HG03196 (cell line): Measurements from ENCODE around the gene PARP16.

Experiments used
- ATAC-seq: cut with Tn5 transposase; IDR thresholded peaks from one replicate; pipeline ENCODE4 v1.9.1; 2021; ENCODE audit not compliant: unreplicated experiment

Gene PARP16

DNA sequence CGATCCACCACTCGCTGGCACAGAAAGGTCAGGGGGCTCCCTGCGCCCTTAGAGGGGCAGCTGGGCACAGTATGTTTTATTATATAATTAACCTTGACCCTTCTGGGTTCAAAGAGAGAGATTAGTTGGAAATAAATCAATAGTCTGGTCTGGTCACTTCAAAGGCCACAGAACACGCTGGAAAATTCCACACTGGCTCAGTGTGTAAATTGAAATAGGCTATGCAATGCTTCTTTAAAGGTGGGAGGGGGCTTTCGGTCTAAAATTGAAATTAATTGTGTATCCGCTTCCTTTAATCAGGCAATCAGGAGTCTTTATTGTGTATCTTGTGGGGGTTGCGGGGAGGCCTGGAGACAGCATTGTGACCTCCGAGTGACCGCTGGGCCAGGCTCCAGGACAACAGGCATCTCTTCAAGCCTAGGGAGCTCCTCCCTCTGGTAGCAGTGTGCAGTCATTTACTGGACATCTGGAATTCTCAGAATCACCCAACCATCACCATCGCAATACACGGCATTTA is 25.8 kb upstream of the PARP16 start:
- ATAC-seq: no peak

DNA sequence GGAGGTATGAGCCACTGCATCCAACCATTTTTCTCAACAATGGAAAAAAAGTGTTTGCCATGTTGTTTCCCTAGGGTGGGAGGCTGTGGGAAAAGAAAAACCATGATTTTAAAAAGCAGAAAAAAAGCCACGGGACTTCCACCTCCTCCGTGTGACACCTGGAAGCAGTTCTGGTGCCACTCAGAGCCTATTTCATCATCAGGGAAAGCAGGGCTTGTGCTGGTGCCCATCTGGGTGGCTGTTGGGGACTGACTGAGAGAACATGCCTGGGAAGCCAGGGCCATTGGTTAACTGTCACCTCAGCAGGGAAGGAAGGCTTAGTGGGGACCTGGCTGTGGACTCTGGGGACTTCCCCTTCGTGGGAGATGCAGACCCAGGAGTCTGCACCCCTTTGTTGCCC is 25.1 kb upstream of the PARP16 start:
- no peak for ATAC-seq

DNA sequence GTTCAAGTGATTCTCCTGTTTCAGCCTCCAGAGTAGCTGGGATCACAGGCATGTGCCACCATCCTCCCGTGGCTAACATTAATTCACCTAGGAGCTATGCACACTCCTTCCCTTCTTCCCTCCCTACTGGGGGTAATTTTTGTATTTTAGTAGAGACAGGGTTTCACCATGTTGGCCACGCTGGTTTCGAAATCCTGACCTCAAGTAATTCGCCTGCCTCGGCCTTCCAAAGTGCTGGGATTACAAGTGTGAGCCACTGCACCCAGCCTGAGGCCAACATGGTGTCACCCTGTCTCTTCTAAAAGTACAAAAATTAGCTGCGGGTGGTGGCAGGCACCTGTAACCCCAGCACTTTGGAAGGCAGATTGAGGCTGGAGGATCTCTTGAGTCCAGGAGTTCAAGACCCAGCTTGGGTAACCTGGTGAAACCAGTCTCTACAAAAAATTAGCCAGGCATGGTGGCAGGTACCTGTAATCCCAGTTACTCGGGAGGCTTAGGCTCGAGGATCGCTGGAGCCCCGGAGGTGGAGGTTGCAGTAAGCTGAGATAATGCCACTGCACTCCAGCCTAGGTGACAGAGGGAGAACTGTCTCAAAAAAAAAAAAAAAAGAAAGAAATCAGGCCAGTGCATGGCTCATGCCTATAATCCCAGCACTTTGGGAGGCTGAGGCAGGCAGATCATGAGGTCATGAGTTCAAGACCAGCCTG is 23.9 kb upstream of the PARP16 start:
- ATAC-seq: no peak

DNA sequence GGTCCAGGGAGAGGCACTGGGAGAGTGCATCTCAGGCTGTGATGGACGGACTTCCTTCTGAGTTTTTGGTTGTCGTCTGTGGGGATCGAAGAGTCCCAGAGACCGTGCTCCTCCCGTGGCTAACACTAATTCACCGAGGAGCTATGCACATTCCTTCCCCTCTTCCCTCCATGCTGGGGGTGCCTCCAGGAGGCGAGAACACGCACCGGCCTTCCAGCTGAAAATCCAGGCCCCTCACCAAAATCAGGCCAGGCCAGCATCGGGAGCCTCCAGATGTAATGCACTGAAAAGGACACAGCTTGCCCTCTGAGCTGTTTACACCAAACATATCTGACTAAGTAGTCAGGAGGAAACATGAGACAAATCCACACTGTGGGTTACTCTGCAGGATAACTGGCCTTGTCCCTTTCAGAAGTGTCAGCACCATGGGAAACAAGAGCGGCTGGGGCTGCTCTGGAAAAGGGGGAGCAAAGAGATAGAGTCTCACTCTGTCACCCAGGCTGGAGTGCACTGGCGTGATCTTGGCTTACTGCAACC is 23.3 kb upstream of the PARP16 start:
- no peak for ATAC-seq

DNA sequence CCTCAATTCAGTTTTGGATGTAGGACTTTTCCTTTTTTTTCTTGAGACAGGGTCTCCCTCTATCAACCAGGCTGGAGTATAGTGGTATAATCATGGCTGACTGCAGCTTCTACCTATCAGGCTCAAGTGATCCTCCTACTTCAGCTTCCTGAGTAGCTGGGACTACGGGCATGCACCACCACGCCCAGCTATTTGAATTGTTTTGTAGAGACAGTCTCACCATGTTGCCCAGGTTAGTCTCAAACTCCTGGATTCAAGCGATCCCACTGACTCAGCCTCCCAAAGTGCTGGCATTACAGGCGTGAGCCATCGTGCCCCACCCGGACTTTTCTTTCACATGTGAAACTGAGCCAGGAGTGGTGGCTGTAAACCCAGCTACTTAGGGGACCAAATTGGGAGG is 21.3 kb upstream of the PARP16 start:
- no peak for ATAC-seq

DNA sequence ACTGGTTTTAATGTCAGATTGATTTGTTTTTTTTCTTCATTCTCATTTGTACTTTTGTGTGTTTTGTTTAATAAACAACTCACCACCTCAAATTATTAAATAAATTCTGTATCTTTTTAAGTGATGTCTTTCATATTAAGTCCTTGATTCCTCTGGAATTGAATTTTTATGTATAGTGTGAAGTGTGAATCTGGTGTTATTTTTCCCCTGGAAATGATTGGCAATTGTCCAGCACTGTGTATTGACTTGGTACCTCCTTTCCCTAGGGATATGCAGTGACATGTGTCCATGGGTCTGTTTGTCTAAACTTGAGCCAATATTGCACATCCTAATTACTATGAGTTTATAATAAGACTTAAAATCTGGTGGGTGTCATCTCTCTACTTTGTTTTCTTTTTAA is 19.9 kb upstream of the PARP16 start:
- ATAC-seq: no peak

DNA sequence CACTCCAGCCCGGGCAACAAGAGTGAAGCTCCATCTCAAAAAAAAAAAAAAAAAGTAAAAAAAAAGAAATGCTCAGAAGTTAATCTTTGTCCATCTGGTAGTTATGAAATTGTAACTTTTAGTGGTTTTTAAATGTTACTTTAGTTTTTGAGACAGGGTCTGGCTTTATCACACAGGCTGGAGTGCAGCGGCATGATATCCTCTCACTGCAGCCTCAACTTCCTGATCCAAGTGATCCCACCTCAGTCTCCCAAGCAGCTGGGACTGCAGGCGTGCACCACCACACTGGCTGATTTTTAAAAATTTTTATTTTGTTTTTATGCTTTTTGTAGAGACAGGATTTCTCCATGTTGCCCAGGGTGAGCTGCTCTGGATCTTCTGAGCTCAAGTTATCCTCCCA is 19.1 kb upstream of the PARP16 start:
- ATAC-seq: no peak

DNA sequence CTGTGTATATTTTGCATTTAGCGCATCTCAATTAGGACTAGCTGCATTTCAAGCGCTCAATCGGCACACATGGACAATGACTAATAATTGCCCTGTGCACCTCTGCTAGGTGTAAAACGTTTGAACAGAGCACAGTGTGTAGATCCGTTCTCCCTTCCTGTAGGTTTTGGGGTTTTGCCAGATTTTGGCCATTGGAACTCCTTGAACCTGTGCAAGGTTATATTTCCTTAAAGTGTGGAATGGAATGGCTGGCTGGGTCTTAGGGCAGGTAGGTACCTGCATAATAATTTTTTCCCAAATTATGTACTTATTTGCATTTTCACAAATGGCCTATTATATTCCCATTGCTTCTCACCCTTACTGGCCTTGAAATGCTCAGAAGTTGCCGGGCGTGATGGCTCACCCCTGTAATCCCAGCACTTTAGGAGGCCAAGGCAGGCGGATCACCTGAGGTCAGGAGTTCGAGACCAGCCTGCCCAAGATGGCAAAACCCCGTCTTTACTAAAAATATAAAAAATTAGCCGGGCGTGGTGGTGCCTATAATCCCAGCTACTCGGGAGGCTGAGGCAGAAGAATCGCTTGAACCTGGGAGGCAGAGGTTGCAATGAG is 18.6 kb upstream of the PARP16 start:
- ATAC-seq: peak; percentile 32

DNA sequence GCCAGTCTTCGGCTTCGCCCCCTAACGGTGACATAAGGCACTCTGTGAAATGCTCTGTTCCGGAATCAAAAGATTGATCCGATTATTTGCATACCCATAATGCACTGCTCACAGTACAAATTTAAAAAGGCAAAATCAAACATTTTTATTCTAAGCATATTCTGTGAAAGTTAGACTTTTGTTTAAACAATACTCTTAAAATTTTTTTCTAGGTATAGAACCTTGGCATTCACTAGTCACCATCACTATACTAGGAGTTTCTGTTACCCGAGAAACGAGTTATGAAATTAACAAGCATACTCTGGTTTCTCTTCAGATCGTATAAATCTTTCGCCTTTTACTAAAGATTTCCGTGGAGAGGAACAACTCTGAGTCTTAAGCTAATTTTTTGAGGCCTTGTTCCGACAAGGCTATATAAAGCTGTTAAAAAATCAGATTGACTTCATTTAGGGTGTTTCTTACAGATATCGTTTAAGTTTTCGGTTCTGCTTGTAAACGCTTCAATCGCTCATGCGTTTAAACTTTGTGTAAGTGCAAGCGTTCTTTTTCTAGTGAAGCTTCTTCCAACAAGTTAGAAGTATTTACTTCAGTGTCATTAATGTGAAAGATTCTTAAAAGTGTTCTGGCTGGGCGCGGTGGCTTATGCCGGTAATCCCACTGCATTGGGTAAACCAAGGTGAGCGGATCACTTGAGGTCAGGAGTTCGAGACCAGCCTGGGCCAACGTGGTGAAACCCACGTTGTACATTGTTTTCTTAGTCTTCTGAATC is 17.9 kb upstream of the PARP16 start, which contains the start of gene RNU5B-1:
Gene RNU5B-1, plus strand, starts transcription at position 297 of the 769 bp plus-strand sequence.
- peak; percentile 67 for ATAC-seq

DNA sequence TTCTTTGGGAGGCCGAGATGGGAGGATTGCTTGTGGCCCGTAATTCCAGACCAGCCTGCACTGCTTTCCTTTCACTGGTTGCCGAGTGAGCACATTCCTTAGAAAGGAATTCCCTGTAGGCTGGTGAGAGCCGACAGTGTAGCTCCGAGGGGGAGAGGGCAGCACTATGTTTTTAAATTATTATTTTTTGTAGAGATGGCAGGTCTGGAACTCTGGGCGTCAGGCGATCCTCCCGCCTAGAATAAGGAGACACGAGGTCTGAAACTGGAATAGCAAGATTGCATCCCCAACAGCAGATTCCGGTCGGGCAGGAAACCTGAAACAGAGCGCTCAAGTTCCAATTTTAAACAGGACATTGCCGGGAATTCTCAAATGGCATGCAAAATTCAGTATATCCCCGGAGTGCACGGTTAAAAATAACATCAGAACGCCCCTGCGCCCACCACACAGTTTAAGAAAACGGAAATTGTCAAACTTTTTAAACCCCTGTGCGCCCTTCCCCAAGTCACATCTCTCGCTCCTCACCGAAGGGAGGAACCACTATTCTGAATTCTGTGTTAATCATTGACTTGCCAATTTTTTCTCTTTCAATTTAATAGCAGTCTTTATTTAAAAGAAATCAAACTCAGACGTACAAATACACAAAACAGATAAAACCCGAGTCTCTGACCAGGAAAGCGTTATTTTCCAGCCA is 17.2 kb upstream of the PARP16 start:
- ATAC-seq: peak; percentile 6

DNA sequence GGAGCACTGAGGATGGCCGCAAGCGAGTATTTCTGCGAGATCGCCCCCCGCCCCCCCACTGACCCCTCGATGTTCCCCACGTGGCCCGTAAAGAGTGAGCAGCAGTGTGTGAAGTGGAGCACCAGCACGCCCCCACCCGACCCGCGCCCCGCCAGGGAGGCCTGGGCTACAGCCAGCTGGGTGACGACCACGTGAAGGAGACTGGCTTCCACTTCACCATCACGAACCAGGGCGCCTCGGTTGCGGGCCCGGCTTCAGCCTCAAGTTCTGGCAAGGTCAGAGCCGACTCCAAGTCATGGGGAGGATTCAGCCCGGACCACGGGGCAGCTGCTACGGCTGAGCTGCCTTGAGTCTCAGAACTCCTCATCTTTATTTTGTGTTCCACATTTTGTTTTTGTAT is 15.4 kb upstream of the PARP16 start:
- no peak for ATAC-seq

DNA sequence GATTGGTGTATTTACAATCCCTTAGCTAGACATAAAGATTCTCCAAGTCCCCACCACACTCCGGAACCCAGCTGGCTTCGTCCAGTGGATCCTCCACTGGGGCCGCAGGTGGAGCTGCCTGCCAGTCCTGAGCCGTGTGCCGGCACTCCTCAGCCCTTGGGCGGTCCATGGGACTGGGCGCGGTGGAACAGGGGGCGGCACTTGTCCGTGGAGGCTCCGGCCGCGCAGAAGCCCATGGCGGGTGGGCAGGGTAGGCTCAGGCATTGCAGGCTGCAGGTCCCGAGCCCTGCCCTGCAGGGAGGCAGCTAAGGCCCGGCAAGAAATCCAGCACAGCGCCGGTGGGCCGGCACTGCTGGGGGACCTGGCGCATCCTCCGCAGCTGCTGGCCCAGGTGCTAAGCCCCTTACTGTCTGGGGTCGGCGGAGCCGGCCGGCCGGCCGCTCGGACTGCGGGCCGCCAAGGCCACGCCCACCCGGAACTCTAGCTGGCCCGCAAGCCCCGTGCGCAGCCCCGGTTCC is 14.3 kb upstream of the PARP16 start:
- no peak for ATAC-seq

DNA sequence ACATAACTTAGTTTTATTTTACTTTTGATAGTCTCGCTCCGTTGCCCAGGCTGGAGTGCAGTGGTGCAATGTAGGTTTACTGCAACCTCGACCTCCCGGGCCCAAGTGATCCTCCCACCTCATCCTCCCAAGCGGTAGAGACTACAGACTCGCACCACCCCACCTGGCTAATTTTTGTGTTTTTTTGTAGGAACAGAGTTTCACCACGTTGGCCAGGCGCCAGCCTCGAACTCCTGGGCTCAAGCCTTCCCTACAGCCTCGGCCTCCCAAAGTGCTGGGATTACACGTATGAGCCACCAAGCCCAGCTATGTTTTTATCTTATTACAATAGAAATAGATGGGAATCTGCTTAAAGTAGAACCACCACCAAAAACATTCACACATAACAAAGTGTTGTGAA is 12.0 kb upstream of the PARP16 start:
- ATAC-seq: no peak

DNA sequence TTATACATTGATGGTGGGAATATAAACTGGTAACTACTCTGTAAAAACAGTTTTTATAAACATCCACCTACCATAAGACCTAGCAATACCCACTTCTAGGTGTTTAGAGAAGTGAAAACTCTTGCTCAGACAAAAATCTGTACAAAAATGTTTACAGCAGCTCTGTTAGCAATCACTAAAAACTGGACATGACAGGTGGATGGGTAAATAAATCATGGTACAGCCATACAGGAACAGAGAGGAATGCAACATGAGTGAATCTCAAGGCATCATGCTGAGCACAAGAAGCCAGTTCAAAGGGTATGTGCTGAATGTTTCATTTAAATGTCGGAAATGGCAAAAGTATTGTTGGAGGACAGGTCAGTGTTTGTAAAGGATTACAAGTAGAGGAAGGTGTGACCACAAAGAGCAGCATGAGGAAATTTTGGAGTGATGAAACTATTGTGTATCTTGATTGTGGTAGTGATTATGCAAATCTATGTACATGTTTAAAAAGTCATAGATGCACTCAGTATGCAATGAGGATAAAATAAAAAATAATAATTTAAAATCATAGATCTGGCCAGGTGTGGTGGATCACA is 6.3 kb upstream of the PARP16 start:
- no peak for ATAC-seq

DNA sequence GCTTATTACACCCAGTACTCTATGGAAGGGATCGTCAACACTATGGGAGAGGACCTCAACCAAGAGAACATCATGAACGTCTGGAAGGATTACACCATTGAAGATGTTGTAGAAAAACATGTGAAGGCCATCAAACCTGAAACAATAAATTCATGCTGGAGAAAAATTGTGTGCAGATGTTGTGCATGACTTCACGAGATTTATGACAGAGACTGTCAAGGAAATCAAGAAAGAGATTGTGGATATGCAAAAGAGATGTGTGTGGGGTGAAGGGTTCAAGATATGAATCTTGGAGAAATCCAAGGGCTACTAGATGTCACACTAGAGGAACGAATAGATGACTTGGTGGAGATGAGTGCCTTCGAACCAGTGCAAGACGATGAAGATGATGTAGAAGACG is 3.5 kb upstream of the PARP16 start:
- no peak for ATAC-seq

DNA sequence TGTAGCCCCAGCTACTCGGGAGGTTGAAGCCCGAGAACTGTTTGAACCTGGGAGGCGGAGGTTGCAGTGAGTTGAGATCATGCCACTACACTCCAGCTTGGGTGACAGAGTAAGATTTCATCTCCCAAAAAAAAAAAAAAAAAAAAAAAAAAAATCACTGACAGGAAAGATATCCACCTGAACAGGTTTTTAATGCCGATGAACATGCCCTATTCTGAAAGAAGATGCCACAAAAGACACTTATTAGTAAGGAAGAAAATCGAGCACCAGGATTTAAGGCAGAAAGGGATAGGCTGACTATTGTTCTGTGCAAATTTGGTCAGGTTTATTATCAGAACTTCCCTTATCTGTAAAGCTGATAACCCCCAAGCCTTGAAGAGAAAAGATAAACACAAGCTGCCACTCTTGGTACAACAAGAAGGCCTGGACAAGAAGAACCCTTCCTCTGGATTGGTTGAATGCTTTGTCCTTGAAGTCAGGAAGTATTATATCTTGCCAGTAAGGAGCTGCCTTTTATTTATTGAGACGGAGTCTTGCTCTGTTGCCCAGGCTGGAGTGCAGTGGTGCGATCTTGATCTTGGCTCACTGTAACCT is 2.7 kb upstream of the PARP16 start:
- ATAC-seq: no peak

DNA sequence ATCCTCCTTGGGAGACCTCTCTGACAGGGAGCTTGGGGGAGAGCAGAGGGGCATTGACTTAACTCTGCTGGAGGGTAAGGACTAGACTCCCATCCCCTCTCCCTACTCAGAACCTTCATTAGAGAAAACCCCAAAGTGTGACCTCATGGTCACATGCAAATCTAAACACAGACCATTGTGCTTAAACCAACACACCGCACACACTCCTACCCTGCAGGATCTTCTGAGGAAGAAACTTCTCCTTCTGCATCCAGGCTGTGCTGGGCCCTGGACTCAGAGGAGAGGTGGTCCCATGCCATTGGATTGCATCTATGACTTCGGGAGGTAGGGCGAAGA is 805 bp upstream of the PARP16 start:
- no peak for ATAC-seq

DNA sequence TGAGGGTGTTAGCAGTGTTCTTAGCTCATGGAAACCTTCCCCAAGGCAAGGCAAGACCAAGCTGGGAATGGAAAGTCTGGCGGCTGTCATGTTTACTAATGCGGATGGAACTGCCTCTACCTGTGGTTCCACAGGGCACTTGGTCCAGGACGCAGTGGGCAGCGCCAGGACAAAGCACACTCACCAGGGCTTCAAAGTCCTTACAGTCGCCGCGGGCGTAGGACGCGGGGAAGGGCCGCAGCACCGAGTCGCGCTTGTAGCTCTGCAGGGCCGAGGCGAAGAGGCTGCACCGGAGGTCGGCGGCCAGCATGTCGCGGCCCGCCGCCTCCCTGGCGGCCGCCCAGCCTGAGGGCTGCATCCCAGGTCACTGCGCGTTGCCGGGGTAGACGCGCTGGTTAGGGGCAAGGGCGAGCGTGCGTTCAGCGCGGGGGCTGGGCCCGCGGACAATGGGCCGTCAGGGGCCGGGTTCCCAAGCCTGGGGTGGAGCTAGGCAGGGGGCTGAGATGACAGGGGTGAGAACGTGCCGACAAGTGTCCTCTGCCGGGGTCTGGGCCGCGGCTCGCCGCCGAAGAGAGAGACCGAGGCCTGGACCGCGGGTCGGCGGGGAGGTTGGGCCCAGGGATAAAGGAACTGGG is 497 bp downstream of the PARP16 start:
- peak; percentile 24 for ATAC-seq

DNA sequence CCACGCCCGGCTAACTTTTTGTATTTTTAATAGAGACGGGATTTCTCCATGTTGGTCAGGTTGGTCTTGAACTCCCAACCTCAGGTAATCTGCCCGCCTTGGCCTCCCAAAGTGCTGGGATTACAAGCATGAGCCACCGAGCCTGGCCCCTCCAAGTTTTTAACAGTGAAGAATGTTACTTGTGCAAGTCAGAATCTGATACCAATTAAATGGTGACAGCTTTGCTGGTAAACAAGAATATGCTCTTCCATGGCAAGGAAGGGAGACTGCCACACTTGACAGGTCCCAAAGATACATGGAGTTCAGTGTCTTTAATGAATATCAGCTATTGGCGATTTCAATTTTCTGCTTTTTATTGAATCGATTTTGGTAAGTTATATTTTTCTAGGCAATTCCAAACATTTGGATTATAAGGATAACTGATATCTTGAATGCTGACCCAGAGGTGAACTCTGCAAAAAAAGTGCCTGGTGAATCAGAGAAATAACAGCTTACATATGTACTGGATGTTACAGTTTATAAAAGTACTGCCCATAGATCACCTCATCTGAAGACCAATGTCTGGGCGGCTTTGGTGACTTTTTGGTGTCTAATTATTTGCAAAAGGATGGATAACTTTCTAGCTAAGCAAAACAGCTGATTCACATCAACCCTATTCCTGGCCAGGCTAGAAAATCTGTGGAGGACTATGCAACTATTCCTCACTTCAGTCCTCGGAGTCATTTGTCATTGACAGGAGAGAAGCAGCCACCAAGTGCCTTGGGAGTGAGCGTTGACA is 1.2 kb downstream of the PARP16 start:
- ATAC-seq: no peak
